SH-SY5Y (cell line): ENCODE results near the gene RAI14.

Source experiments
- GATA2 ChIP-seq: IDR thresholded peaks from 2 replicates; pipeline ENCODE4 v1.6.1; 2011; ENCODE audit warnings: mild to moderate bottlenecking, low read depth, low read length
- GATA3 ChIP-seq: IDR thresholded peaks from 2 replicates; pipeline ENCODE4 v1.6.1; 2011; ENCODE audit warnings: low read depth, mild to moderate bottlenecking, low read length, moderate library complexity

GRCh38 chr5:34648039-34648839 lies 7.9 kb upstream of the RAI14 start:
- TF ChIP-seq GATA2 (no peak), GATA3 (no peak)
